SHP77 (cell line): ENCODE results near the gene RTTN.
"Not testable (repeated sequence)": the region's sequence is repeated elsewhere in the genome, so short reads cannot be mapped to it uniquely, and the experiment has no call there.

ENCODE experiments used
- DNase-seq, 2 experiments: peaks; one replicate each; lab custom pipeline; 2025; lab: John Stamatoyannopoulos, UW

Gene RTTN, protein sequence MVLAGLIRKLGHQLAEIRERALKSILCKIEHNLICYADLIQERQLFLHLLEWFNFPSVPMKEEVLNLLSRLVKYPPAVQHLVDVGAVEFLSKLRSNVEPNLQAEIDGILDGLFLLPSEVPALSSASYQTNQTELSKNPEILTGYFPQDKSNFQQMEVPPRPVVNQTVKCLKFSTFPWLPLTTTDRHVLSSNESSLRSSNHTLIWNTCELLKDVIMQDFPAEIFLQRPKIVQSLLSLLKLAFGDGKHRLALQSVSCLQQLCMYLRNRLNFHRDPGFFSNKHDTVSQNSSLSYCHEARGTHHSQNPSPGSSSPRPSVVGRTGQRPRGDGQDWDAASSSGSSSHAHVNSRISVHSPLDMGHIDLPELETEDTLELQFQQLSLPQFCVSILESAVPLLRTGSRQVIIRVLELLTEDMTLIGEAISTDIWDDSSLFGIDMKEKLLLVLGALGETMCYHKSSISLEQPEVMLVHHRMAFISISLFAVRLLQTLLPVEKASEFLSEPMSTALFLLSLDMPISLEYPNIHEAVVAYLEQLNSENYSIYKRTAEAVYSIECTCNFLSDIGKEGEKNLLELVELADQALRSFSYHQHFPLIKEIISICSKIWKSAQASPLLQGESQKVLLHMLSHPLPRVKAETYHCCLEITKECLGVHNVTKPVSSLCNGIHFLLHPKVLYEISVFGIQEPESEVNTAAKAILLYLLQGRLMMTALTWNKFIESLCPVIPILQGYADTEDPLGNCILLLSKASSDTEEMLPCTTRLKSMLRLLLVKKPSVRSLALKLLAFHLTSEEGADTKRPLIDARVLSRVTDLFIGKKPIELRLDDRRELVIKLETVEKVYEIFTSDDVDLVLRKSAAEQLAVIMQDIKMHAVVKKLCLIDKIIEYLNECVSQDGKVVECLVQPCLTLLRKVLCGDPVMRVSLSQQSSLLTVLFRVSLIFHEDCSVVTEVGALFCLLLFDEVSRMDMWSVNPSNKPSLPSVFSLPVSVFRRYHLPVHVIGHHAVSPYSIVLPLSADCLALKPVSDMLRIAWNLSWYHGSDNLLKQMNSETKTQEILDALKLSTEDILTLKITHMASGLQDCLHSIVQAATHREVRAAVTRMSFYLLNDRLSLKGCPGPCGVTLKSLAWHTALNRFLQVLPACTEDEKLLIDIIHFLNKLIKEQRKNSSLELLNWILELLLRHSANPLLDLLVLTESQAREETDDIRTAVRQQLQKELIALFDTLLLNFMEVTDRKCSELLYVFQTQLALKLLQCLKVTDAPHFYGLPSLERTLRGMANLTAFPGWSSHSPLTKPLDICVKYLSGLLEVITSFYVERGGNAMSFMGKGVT (N-terminal part only)

GRCh38 chr18:70205421-70206397 lies at the start of gene RTTN:
TSS of gene RTTN (minus strand) at chr18:70205687. CDS start at chr18:70205658, 29 bp downstream.
- DNase-seq, result peak; percentile 89 to 90

GRCh38 chr18:70250781-70251180 lies 45.3 kb upstream of the RTTN start:
- DNase-seq, result no peak

- not testable (repeated sequence) for DNase-seq
Observed at GRCh38 chr18:70249861-70250260, 44.4 kb upstream of the RTTN start.

DNA sequence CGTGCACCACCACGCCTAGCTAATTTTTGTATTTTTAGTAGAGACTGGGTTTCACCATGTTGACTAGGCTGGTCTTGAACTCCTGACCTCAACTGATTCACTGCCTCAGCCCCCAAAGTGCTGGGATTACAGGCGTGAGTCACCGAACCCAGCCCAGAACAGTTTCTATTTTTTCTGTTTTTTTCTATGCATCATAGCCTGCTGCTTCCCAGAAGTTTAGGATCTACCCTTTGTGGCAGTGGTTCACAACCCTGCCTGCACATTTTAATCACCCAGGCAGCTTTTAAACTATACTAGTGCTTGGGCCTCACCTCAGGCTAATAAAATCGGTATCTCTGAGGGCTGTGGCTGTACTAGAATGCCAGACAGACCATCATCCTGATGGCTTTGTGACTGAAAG lies 43.6 kb upstream of the RTTN start:
- no peak for DNase-seq

GRCh38 chr18:70246061-70246466 lies 40.6 kb upstream of the RTTN start:
- no peak for DNase-seq

- DNase-seq, result no peak
Observed at GRCh38 chr18:70243131-70243929, 37.8 kb upstream of the RTTN start.

DNA sequence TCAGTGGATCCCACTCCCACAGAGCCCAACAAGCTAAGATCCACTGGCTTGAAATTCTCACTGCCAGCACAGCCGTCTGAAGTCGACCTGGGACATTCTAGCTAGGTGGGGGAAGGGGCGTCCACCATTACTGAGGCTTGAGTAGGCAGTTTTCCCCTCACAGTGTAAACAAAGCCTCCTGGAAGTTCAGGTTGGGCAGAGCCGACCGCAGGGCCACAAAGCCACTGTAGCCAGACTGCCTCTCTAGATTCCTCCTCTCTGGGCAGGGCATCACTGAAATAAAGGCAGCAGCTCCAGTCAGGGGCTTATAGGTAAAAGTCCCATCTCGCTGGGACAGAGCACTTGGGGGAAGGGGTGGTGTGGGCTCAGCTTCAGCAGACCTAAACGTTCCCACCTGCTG lies 31.4 kb upstream of the RTTN start:
- DNase-seq, result not testable (repeated sequence)

DNA sequence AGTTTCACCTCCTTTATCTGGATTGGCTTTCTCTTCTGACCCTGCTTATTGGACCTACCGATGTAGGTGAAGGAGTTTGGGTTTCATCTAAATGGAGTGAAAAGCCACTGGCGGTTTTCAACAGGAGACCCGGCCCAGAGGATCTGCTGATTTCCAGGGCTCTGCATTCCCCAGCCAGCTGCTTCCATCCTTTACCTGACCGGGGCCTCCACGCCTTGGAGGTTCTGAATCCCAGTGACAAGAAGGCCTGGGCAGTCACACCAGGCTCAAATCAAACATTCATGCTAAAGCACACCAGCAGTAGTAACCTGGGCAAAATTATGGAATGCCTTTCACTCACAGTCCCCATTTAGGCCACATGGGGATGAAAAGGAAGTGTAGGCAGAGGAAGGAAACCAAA lies 30.0 kb upstream of the RTTN start:
- DNase-seq, result no peak

GRCh38 chr18:70234667-70235459 lies 29.4 kb upstream of the RTTN start:
- DNase-seq, result no peak

DNA sequence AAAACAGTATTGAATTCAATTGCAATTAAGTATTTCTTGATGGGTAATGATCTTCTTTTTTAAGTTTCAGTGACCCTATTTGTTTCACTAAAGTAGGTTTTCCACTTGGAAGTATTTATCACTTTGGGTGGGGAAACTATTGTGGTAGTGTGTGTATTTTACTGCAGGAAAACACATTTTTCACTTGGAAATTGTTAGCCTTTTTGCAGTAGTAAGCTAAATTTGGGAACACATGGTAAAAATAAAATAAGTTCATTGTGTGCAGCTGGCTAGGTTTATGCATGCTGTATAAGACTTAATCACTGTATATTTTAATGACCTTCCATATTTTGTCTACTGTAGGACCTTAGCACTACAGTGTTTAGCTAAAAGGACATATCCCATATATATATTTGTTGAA lies 28.5 kb upstream of the RTTN start:
- no peak for DNase-seq

DNA sequence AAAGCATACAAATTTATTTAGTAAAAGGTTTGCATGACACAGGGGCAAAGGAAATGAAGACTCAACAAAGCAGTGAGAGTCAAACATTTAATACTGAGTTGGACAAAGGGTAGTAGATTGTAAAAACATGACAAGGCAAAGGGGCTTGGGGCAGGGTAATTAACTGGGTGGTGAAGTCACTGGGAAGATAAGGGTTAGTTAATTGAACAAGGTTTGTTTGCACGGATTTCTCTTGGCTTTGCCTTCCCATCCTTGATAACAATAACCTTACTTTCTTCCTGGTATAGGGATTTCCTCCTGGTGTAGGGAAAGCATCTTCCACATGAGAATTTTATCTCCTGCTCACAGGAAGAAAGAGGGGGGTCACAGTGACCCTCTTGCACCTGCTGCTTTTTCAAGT lies 26.8 kb upstream of the RTTN start:
- DNase-seq, result no peak

DNA sequence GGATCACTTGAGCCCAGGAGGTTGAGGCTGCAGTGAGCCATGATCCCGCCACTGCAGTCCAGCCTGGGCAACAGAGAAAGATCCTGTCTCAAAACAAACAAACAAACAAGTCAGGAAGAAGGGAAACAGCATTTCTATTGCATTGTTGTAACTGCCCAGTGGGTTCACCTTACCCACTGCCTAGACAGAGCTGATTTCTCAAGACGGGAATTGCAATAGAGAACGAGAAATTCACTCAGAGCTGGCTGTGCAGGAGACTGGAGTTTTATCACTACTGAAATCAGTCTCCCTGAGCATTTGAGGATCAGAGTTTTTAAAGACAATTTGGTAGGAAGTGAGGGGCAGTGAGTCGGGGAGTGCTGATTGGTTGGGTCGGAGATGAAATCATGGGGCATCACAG lies 24.2 kb upstream of the RTTN start:
- DNase-seq, result no peak

DNA sequence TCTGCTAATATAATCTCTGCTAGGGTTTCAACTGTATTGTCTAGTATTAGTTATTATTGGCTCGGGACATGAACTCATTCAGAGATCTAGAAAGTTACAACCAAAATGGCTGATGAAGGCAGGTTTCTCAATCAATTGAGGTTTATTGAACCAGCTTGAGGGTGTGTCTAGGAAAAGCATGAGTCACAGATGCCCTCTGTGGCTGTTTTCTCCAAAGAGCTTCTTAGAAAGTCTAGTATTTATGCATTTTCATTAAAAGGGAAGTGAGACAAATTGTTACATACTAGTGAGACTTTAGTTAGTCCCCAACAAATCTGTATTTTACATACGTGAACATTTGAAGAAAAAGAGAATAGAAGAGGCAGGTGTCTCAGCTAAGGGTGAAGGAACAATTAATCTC lies 23.0 kb upstream of the RTTN start:
- no peak for DNase-seq

GRCh38 chr18:70227438-70227837 lies 22.0 kb upstream of the RTTN start:
- no peak for DNase-seq

DNA sequence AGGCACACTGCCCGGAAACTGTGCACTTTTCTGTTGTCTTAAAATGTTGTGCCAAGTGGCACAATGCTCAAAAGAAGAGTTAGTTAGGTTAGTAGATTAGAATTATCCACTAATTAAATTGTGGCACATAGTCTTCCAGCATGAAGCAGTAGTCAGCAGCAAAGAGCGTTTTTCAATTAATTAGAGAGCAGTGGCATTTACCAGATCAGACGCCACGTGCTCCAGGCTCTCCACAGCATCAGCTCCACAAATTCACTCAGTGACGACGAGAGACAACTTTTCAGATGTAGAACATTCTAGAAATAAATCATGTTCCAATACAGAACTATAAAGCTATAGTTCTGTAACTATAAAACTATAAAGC lies 16.4 kb upstream of the RTTN start:
- no peak for DNase-seq

DNA sequence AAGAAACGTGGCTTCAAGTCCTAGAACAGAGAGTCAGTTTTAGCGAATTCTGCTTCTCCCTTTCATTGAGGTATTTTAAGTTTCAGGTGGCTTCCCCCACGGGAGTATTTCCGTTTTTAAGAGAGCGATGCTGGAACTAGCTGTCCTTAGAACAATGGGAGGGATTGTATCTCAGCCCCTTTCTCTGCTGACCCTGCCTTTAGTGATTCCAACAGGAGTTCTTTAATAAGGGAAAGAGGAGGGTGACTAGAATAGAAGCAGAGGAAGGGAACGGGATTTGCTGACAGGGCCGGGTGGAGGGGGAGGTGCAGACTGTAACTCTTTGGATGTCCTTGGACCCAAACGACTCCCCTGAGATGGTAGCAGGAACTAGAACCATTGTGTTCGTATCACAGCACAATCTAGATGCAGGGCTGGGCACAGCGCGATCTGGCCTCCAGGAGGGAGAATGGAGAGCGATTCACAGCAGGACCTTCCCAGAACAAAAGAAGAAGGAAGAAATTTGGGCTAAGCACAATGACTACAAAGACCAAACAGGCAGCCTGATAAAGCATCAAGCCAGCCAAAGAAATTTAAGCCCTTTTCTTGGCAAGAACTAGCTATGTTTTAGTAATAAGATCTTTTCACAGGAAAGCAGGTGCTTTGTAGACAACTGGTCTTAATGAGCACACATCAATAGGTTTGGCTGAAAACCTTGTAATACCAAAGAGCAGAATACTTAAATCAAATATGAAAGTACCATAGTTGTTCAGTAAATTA lies 15.8 kb upstream of the RTTN start:
- DNase-seq, result no peak

GRCh38 chr18:70220628-70221027 lies 15.1 kb upstream of the RTTN start:
- no peak for DNase-seq

- DNase-seq, result no peak
Observed at GRCh38 chr18:70219688-70220087, 14.2 kb upstream of the RTTN start.

DNA sequence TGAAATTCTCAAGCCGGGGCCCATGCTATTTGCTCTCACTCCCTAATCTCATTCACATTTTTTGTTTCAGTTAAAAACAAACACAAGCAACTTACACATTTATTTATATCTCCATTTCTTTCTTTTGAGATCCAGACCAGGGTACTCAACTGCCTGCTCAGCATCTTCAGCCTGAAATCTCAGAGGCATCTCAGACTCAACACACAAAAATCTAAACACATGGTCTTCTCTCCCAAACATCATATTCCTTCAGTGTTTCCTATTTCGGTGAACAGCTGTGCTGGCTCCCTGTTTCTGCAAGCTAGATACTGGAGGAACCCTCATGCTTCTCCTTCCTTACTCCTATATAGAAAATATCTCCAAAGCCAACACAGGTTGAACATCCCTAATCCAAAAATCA lies 11.3 kb upstream of the RTTN start:
- no peak for DNase-seq
